Measurements from ENCODE around the gene PITRM1. TPM values are rescaled to one million over a fixed set of nuclear protein-coding genes. Genes with fewer than 3 reads are reported as not detected.

PITRM1 gene
- total and polyA plus RNA-seq, 2 experiments from 2014 or later = 59.3 to 65.0 TPM

GRCh38 chr10:3196482-3196881 lies 23.9 kb upstream of the PITRM1 start:
- DNase-seq (ENCODE audit: low read depth in 1 of 2, low spot score in 1 of 2) = no peak
- peaks cover 6% of the 10 kb centered on the region for H3K27me3 ChIP-seq
- H3K4me3 ChIP-seq = no peak overlapping the region
- H3K36me3 ChIP-seq = no peaks in the 10 kb centered on the region
- no peaks in the 10 kb centered on the region for H3K4me1 ChIP-seq (ENCODE audit: low read depth)
- no peaks in the 10 kb centered on the region for H3K9me3 ChIP-seq (ENCODE audit: low read depth)
- TF ChIP-seq CTCF (IDR thresholded peaks at IDR 0.05; ENCODE audit: low read depth, low read length) = no peak
- no peak overlapping the region for H3K27ac ChIP-seq

- no peak for DNase-seq (ENCODE audit: low read depth in 1 of 2, low spot score in 1 of 2)
- no peaks in the 10 kb centered on the region for H3K36me3 ChIP-seq
- peaks cover 6% of the 10 kb centered on the region for H3K27me3 ChIP-seq
- no peaks in the 10 kb centered on the region for H3K4me1 ChIP-seq (ENCODE audit: low read depth)
- H3K9me3 ChIP-seq (ENCODE audit: low read depth) = no peaks in the 10 kb centered on the region
- no peak overlapping the region for H3K4me3 ChIP-seq
- no peak overlapping the region for H3K27ac ChIP-seq
- no peak for TF ChIP-seq CTCF (IDR thresholded peaks at IDR 0.05; ENCODE audit: low read depth, low read length)
These were observed 23.1 kb upstream of the PITRM1 start for GRCh38 chr10:3195726-3196125.

- Histone ChIP-seq H3K36me3 (no peaks in the 10 kb centered on the region), H3K4me1 (ENCODE audit: low read depth) (no peaks in the 10 kb centered on the region), H3K27me3 (peaks cover 6% of the 10 kb centered on the region), H3K9me3 (ENCODE audit: low read depth) (no peaks in the 10 kb centered on the region), H3K27ac (no peak overlapping the region), H3K4me3 (no peak overlapping the region)
- no peak for DNase-seq (ENCODE audit: low read depth in 1 of 2, low spot score in 1 of 2)
- no peak for TF ChIP-seq CTCF (IDR thresholded peaks at IDR 0.05; ENCODE audit: low read depth, low read length)
These were observed 22.7 kb upstream of the PITRM1 start for GRCh38 chr10:3195286-3195685.

GRCh38 chr10:3194871-3195270 lies 22.3 kb upstream of the PITRM1 start:
- DNase-seq (ENCODE audit: low read depth in 1 of 2, low spot score in 1 of 2) = no peak
- TF ChIP-seq CTCF (IDR thresholded peaks at IDR 0.05; ENCODE audit: low read depth, low read length) = no peak
- Histone ChIP-seq H3K4me1 (ENCODE audit: low read depth) (no peaks in the 10 kb centered on the region), H3K27ac (no peak overlapping the region), H3K9me3 (ENCODE audit: low read depth) (no peaks in the 10 kb centered on the region), H3K36me3 (no peaks in the 10 kb centered on the region), H3K27me3 (peaks cover 6% of the 10 kb centered on the region), H3K4me3 (no peak overlapping the region)

GRCh38 chr10:3193751-3194150 lies 21.2 kb upstream of the PITRM1 start:
- TF ChIP-seq CTCF (IDR thresholded peaks at IDR 0.05; ENCODE audit: low read depth, low read length) = no peak
- H3K9me3 ChIP-seq (ENCODE audit: low read depth) = no peaks in the 10 kb centered on the region
- H3K4me3 ChIP-seq = no peak overlapping the region
- no peaks in the 10 kb centered on the region for H3K36me3 ChIP-seq
- no peaks in the 10 kb centered on the region for H3K27me3 ChIP-seq
- no peak for DNase-seq (ENCODE audit: low read depth in 1 of 2, low spot score in 1 of 2)
- H3K27ac ChIP-seq = no peak overlapping the region
- no peaks in the 10 kb centered on the region for H3K4me1 ChIP-seq (ENCODE audit: low read depth)
